IPS-15b (cell line): ENCODE results near the gene NPDC1.

Source experiments
- H3K27me3 ChIP-seq: one replicate; pipeline ENCODE4 v1.6.1; 2013; ENCODE audit warnings: low read length; ENCODE audit not compliant: control insufficient read depth, insufficient read depth
- H3K36me3 ChIP-seq: one replicate; pipeline ENCODE4 v1.6.1; 2013; ENCODE audit warnings: low read length; ENCODE audit not compliant: control insufficient read depth, insufficient read depth
- H3K4me1 ChIP-seq: one replicate; pipeline ENCODE4 v1.6.1; 2013; ENCODE audit warnings: mild to moderate bottlenecking, low read length; ENCODE audit not compliant: control insufficient read depth, insufficient read depth
- H3K4me3 ChIP-seq: one replicate; pipeline ENCODE4 v1.5.1; 2013; ENCODE audit warnings: low read depth, low read length
- H3K9ac ChIP-seq: one replicate; pipeline ENCODE4 v1.6.1; 2013; ENCODE audit warnings: low read depth, mild to moderate bottlenecking, low read length
- H3K9me3 ChIP-seq: one replicate; pipeline ENCODE4 v1.6.1; 2013; ENCODE audit warnings: mild to moderate bottlenecking, low read length; ENCODE audit not compliant: control insufficient read depth, insufficient read depth

NPDC1 gene

GRCh38 chr9:136996361-136997292 is 49.4 kb downstream of the NPDC1 start, which contains the start of gene CLIC3:
CLIC3 (minus strand) TSS chr9:136996568; CDS start chr9:136996543, 25 bp downstream.
- H3K9ac ChIP-seq: no peak within 1 kb of the TSS
- H3K4me3 ChIP-seq: peak within 1 kb of the TSS; percentile 13
- H3K36me3 ChIP-seq: no peaks in the 10 kb centered on the region
- H3K9me3 ChIP-seq: no peaks in the 10 kb centered on the region
- peaks cover 5% of the 10 kb centered on the region for H3K4me1 ChIP-seq
- H3K27me3 ChIP-seq: peaks cover 7% of the 10 kb centered on the region

- H3K36me3 ChIP-seq: no peaks in the 10 kb centered on the region
- no peaks in the 10 kb centered on the region for H3K9me3 ChIP-seq
- H3K27me3 ChIP-seq: peaks cover 13% of the 10 kb centered on the region
- H3K9ac ChIP-seq: no peak overlapping the region
- H3K4me3 ChIP-seq: no peak overlapping the region
- H3K4me1 ChIP-seq: peaks cover 5% of the 10 kb centered on the region
These were observed 50.1 kb downstream of the NPDC1 start for GRCh38 chr9:136995772-136996311.

- peak overlapping the region; percentile 43 for H3K4me3 ChIP-seq
- peaks cover 5% of the 10 kb centered on the region for H3K4me1 ChIP-seq
- no peaks in the 10 kb centered on the region for H3K36me3 ChIP-seq
- peaks cover 4% of the 10 kb centered on the region for H3K9me3 ChIP-seq
- peaks cover 17% of the 10 kb centered on the region for H3K27me3 ChIP-seq
- H3K9ac ChIP-seq: no peak overlapping the region
These were observed 50.6 kb downstream of the NPDC1 start for GRCh38 chr9:136995362-136995761.

- peaks cover 4% of the 10 kb centered on the region for H3K9me3 ChIP-seq
- no peak overlapping the region for H3K9ac ChIP-seq
- H3K27me3 ChIP-seq: peaks cover 17% of the 10 kb centered on the region
- peaks cover 5% of the 10 kb centered on the region for H3K4me1 ChIP-seq
- no peaks in the 10 kb centered on the region for H3K36me3 ChIP-seq
- peak overlapping the region; percentile 43 for H3K4me3 ChIP-seq
These were observed 51.1 kb downstream of the NPDC1 start for GRCh38 chr9:136994888-136995230.

- Histone ChIP-seq H3K9ac (no peak overlapping the region), H3K36me3 (no peaks in the 10 kb centered on the region), H3K9me3 (peaks cover 4% of the 10 kb centered on the region), H3K4me1 (peaks cover 5% of the 10 kb centered on the region), H3K27me3 (peaks cover 17% of the 10 kb centered on the region), H3K4me3 (peak overlapping the region; percentile 43)
These were observed 51.6 kb downstream of the NPDC1 start for GRCh38 chr9:136994180-136994887.

GRCh38 chr9:136992819-136993369 is 53.1 kb downstream of the NPDC1 start:
- peaks cover 5% of the 10 kb centered on the region for H3K4me1 ChIP-seq
- peaks cover 17% of the 10 kb centered on the region for H3K27me3 ChIP-seq
- H3K9me3 ChIP-seq: peaks cover 4% of the 10 kb centered on the region
- peak overlapping the region; percentile 73 for H3K4me3 ChIP-seq
- peak overlapping the region; percentile 47 for H3K9ac ChIP-seq
- no peaks in the 10 kb centered on the region for H3K36me3 ChIP-seq

GRCh38 chr9:136991993-136992818 is 53.8 kb downstream of the NPDC1 start, which contains the start of gene PAXX:
PAXX (plus strand) TSS chr9:136992422; CDS start chr9:136992444, 22 bp downstream.
- Histone ChIP-seq H3K36me3 (no peaks in the 10 kb centered on the region), H3K4me3 (peak within 1 kb of the TSS; percentile 73), H3K27me3 (peaks cover 17% of the 10 kb centered on the region), H3K9me3 (peaks cover 4% of the 10 kb centered on the region), H3K4me1 (peaks cover 4% of the 10 kb centered on the region), H3K9ac (peak within 1 kb of the TSS; percentile 47)

- Histone ChIP-seq H3K9ac (no peak overlapping the region), H3K27me3 (peaks cover 19% of the 10 kb centered on the region), H3K9me3 (peaks cover 4% of the 10 kb centered on the region), H3K4me1 (no peaks in the 10 kb centered on the region), H3K36me3 (no peaks in the 10 kb centered on the region), H3K4me3 (no peak overlapping the region)
These were observed 55.6 kb downstream of the NPDC1 start for GRCh38 chr9:136990242-136990911.
